Peyer's patch (tissue), 4 donors: Measurements from ENCODE around the gene KCNQ1. TPM values are rescaled to one million over a fixed set of nuclear protein-coding genes. Genes with fewer than 3 reads are reported as not detected.

Experiments
- DNase-seq, 3 donors: peaks; one replicate each; pipeline ENCODE4 v3.0.0-alpha.2; 2017 to 2019
- H3K27ac ChIP-seq, 4 donors: fragments of 200-600 bp; sonication (generic); one replicate each; pipeline ENCODE4 v1.5.1; 2016 to 2019
- H3K27me3 ChIP-seq, 2 donors: fragments of 200-600 bp; sonication (generic); one replicate each; pipeline ENCODE4 v1.5.1; 2019
- H3K36me3 ChIP-seq, 3 donors: fragments of 200-600 bp; sonication (generic); one replicate each; pipeline ENCODE4 v1.5.1; 2016 to 2019
- H3K4me1 ChIP-seq, 4 donors: fragments of 200-600 bp; sonication (generic); one replicate each; pipeline ENCODE4 v1.5.1; 2016 to 2019
- H3K4me3 ChIP-seq, 4 donors: fragments of 200-600 bp; sonication (generic); 1 replicate in 3 of 4; 2 replicates in 1 of 4; pipeline ENCODE4 v1.5.1; 2016 to 2019; ENCODE audit warnings: mild to moderate bottlenecking in 1 of 4
- H3K9me3 ChIP-seq, 4 donors: fragments of 200-600 bp; sonication (generic); one replicate each; pipeline ENCODE4 v1.5.1; 2016 to 2019; ENCODE audit warnings: mild to moderate bottlenecking in 1 of 4
- POLR2A ChIP-seq, 2 donors: fragments of 450-650 bp; IDR thresholded peaks; one replicate each; pipeline ENCODE4 v1.5.1; 2017; ENCODE audit warnings: antibody characterized with exemption in 2 of 2, mild to moderate bottlenecking in 2 of 2, moderate library complexity in 2 of 2
- total RNA-seq, 4 donors: library from RNA; depleted of rRNA; stranded (reverse); fragments of >200 nt; gene quantifications; one replicate each; pipeline ENCODE4 v1.1.0, GENCODE V29; 2016
- TF ChIP-seq, protein P1 (sequence below), 6 experiments: fragments of 450-650 bp in 4 of 6; fragments of 200-600 bp in 2 of 6; sonication (generic) in 1 of 6; IDR thresholded peaks; one replicate each; pipeline ENCODE4 v1.5.1; 2017 to 2019; ENCODE audit warnings: antibody characterized with exemption in 6 of 6, mild to moderate bottlenecking in 3 of 6, moderate library complexity in 1 of 6

KCNQ1 gene
- total RNA-seq, 4 donors from 2014 or later, result 50.6 to 66.4 (median 54.2) TPM

DNA sequence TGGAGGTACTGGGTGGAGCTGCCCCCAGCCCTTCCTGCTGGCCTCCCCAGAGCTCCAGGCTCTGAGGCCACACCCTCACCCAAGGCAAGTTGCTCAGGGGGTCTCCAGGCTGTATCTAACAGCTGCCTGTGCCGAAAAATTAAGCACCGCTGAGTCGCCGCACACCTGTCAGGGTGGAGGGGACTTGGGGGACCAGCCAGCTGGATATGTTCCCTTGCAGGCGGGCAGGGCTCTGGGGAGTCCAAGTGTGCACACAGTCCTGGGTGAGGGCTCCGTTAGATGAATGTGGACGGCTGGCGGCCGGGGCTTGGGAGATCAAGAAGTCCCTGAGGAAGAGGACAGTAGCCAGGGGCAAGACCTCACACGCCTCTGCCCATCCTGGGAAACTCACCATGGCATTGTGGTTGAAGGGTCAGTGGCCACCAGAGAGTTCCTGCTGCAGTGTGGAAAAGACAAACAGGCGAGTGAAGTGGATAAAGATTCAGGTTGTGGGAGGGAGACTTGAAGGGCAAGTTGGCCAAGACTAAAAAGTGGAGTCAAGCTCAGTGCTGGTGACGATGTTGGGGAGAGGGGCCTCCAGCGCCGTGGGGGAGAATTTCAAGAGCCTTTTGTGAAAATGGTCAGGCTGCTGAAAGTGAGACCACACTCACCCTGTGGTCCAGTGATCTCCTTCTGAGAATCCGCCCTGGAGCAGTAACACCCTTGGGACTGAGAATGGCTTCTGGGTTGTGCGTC, 371.1 kb downstream of the KCNQ1 start:
- Histone ChIP-seq H3K36me3 (no peaks in the 10 kb centered on the region), H3K27ac (no peak overlapping the region), H3K27me3 (no peaks in the 10 kb centered on the region), H3K9me3 (peaks cover 0 to 17% (median 4%) of the 10 kb centered on the region in 4 donors), H3K4me3 (no peak overlapping the region), H3K4me1 (peaks cover 0 to 12% (median 0%) of the 10 kb centered on the region in 4 donors)
- no peak for DNase-seq
- TF ChIP-seq, protein P1, sequence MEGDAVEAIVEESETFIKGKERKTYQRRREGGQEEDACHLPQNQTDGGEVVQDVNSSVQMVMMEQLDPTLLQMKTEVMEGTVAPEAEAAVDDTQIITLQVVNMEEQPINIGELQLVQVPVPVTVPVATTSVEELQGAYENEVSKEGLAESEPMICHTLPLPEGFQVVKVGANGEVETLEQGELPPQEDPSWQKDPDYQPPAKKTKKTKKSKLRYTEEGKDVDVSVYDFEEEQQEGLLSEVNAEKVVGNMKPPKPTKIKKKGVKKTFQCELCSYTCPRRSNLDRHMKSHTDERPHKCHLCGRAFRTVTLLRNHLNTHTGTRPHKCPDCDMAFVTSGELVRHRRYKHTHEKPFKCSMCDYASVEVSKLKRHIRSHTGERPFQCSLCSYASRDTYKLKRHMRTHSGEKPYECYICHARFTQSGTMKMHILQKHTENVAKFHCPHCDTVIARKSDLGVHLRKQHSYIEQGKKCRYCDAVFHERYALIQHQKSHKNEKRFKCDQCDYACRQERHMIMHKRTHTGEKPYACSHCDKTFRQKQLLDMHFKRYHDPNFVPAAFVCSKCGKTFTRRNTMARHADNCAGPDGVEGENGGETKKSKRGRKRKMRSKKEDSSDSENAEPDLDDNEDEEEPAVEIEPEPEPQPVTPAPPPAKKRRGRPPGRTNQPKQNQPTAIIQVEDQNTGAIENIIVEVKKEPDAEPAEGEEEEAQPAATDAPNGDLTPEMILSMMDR (IDR thresholded peaks at IDR 0.05), result no peak
- TF ChIP-seq POLR2A (IDR thresholded peaks at IDR 0.05), result no peak

DNA sequence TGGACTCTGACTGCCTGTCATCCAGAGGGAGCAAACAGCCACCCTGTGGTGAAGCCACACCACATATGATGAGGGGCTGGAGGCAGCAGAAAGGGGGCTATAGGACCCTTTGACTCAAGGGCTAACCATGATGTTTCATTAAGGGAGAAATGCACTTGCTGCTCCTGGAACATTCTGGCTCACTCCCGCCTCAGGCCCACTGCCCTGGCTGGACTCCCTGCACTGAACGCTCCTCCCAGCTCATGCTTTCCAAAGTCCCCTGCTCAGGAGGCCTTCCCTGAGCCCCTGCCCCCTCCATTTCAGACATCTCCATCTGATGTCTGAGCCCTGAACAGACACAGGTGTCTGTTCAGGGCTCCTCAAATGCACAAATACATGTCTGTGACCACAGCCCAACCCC, 371.7 kb downstream of the KCNQ1 start:
- H3K4me3 ChIP-seq, result no peak overlapping the region
- H3K27ac ChIP-seq, result no peak overlapping the region
- DNase-seq, result no peak
- peaks cover 0 to 10% (median 0%) of the 10 kb centered on the region in 4 donors for H3K4me1 ChIP-seq
- no peaks in the 10 kb centered on the region for H3K27me3 ChIP-seq
- no peaks in the 10 kb centered on the region for H3K36me3 ChIP-seq
- peaks cover 0 to 17% (median 4%) of the 10 kb centered on the region in 4 donors for H3K9me3 ChIP-seq
- TF ChIP-seq POLR2A (IDR thresholded peaks at IDR 0.05), result no peak
- TF ChIP-seq, protein P1 (IDR thresholded peaks at IDR 0.05), result no peak

DNA sequence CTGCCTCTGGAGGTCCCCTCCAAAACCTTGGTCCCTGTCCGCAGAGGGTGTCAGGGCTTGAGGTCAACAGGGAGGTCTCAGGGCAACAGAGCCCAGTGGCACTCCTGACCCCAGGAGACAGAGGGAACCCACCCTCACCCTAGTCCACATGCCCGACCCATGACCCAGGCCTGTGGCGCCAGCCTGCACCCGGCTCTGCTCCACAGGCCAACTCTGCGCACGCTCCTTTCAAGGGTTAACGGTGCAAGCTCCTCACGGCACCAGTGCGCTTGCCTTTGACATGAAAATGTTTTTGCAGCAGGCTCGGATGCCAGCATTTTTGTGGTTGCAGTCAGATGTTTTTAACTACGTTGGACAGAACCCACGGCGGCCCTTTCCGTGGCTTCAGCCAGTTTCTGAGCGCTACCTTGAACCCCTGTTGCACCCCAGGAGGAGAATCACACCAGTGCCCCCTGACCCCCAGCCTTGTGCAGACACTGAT, 372.2 kb downstream of the KCNQ1 start:
- Histone ChIP-seq H3K27ac (no peak overlapping the region), H3K27me3 (no peaks in the 10 kb centered on the region), H3K4me1 (peaks cover 0 to 6% (median 0%) of the 10 kb centered on the region in 4 donors), H3K36me3 (no peaks in the 10 kb centered on the region), H3K4me3 (no peak overlapping the region), H3K9me3 (peaks cover 0 to 17% (median 4%) of the 10 kb centered on the region in 4 donors)
- DNase-seq, result no peak
- TF ChIP-seq, protein P1 (IDR thresholded peaks at IDR 0.05), result no peak
- TF ChIP-seq POLR2A (IDR thresholded peaks at IDR 0.05), result no peak

DNA sequence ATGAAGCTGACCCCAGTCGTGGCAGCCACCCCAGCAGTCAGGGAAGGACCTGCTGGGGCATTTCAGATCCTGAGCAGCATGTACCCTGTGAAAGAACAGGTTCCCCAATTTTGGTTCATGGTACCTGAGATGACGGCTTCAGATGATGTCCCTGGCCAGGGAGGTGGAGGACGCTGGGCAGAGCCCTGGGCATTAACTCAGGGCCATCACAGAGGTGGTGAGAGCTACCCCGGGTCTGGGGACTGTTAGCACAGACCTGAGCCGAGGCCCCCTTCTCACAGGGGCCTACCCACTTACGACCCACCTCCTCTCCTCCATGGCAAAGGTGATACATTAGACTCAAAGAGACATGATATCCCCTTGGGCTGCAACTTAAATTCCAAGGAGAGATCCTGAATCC, 372.6 kb downstream of the KCNQ1 start:
- Histone ChIP-seq H3K4me1 (peaks cover 0 to 1% (median 0%) of the 10 kb centered on the region in 4 donors), H3K27ac (no peak overlapping the region), H3K9me3 (peaks cover 0 to 17% (median 4%) of the 10 kb centered on the region in 4 donors), H3K4me3 (no peak overlapping the region), H3K36me3 (no peaks in the 10 kb centered on the region), H3K27me3 (no peaks in the 10 kb centered on the region)
- no peak for TF ChIP-seq POLR2A (IDR thresholded peaks at IDR 0.05)
- TF ChIP-seq, protein P1 (IDR thresholded peaks at IDR 0.05), result no peak
- no peak for DNase-seq

DNA sequence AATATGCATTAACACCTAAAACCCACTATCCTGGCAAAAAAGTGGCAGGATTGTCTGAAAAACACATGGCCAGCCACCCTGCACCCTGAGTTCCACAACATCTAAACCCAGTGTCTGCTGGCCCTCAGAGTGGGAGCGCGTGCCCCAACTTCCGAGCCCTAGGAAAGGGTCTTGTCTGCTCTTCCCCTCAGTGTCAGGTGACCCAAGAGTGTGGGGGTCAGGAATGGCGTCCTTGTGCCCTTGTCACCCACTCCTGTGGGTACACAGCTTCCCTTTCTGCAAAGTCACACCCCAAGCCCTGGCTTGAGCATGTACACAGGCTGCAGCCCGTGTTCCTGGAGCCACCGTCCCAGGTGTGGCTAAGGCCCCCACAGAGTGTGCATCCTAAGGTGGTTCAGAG, 373.2 kb downstream of the KCNQ1 start:
- Histone ChIP-seq H3K27me3 (no peaks in the 10 kb centered on the region), H3K36me3 (no peaks in the 10 kb centered on the region), H3K27ac (no peak overlapping the region), H3K9me3 (peaks cover 0 to 17% (median 4%) of the 10 kb centered on the region in 4 donors), H3K4me3 (no peak overlapping the region), H3K4me1 (no peaks in the 10 kb centered on the region)
- TF ChIP-seq, protein P1 (IDR thresholded peaks at IDR 0.05), result no peak
- TF ChIP-seq POLR2A (IDR thresholded peaks at IDR 0.05), result no peak
- DNase-seq, result no peak
